NCI-H146 treated with DMSO at 0.1 percent for 48 hours (cell line): ENCODE data around the gene TPST1.
"Not testable (repeated sequence)": the region's sequence is repeated elsewhere in the genome, so short reads cannot be mapped to it uniquely, and the experiment has no call there.

Experiments used
- DNase-seq: peaks from one replicate; lab custom pipeline; 2025; ENCODE audit not compliant: unreplicated experiment; lab: John Stamatoyannopoulos, UW

The TPST1 gene

DNA sequence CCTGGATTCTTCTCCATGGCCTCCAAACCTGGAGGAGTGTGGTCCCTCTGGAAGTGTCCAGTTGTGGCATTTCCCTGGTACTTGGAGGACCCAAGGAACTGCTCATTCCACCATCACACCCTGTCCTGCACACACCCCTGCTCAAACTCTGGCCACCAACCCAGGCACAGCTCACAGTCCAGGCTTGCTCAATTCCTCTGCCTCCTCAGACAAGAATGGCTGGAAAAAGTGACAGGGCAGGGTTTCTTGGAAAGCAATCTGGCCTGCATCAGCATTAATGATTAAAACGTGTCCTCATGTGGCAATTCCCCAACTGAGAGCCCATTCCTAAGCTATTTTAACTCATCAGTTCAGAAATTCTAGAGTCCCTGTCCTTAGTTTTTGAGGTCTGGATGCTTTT lies 17.2 kb upstream of the TPST1 start:
- DNase-seq: no peak

DNA sequence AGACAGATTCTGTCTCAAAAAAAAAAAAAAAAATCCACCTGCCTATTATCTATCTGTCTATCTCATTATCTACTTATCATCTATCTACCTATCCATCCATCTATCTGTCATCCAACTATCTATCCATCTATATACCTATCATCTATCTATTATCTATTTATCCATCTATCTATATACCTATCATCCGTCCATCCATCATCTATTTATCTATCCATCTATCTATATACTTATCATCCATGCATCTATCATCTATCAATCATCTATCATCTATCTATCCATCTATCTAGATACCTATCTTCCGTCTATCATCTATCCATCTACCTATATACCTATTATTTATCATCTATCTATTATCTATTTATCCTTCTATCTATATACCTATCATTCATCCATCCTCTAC lies 16.5 kb upstream of the TPST1 start:
- no peak for DNase-seq

DNA sequence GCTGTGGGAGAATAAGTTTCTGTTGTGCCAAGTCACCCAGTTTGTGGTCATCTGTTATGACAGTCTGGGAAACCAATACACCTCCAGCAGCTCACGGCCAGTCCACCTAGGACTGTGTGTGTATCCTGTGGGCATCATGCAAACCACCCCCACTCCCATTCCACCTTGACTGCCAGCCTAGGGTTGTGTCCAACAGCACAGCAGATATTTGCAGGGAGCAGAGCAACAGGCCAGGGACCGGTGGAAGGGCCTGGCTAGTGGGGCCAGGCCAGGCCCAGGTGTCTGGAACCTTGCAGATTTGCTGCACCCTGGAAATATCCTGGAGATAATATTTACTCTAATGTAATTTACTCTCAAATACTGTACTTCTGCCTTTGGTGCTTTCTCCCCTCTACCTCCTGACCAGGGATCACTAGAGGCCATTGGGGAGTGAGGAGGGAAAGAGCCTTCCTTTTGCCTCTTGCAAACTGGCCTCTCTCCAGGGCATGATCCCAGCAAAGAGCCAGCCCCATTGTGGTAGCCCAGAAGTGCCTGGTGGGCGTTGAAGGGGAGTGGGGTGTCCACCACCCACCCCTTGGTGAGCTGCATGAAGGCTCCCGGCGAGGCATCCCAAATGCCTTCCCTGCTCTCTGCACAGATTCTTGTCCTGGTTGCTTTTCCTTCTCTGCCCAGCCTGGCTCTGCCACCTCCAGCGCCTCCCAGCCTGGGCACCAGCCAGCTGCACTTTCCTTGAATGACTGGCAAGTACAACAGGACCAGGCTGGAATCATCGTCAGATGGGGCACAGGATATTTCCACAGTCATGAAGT lies 15.2 kb upstream of the TPST1 start:
- DNase-seq: no peak

DNA sequence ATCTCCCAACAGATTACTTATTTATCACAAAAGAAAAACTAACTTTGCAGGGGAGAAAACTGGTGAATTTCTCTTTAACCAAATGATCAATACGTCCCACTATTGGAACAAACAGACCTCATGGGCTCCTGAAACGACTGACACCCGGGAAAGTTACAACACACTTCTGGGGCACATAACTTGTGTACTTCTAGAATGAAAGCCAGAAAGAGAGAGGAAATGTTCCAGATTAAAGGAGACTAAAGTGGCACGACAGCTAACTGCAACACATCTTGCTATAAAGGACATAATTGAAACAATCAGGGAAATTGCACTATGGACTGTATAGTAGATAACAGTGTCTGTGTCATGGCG lies 14.7 kb upstream of the TPST1 start:
- DNase-seq: no peak

DNA sequence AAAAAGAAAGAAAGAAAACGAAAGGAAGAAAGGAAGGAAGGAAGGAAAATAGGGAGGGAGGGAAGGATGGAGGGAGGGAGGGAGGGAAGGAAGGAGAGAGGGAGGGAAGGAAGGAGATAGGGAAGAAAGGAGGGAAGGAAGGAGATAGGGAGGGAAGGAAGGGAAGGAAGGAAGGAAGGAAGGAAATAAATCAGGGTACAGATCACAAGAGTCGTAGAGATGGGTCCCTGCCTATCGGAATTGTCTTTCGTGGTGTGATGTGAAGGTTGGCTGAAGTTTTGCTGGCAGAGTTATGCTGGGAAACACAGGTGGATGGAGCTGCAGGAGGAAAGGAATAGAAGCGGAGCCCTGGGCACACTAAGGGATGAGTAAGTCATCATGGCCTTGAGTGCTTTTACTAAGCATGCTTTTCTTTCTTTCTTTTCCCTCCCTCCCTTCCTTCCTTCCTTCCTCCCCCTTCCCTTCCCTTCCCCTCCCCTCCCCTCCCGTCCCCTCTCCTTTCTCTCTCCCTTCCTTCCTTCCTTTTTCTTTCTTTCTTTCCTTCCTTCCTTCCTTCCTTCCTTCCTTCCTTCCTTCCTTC lies 11.9 kb upstream of the TPST1 start:
- DNase-seq: no peak

DNA sequence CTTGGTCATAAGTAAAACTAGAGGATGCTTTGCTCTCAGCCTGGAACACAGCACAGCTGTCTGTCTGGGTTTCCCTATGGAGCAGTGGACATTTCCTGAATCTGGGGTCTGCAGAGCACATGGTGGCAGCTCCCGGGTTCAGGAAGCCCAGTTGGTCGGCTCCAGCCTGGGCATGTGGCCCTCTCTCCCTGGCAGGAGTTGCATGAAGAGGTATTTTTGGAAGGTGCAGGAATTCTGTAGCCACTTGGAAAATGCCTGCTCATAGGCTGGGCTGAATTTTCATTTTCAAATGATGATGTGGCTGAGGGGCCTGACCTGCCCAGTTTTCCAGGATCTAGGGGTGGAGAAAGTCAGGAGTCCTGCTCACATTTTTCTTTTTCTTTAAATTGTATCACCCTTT lies 6.7 kb upstream of the TPST1 start:
- DNase-seq: no peak

DNA sequence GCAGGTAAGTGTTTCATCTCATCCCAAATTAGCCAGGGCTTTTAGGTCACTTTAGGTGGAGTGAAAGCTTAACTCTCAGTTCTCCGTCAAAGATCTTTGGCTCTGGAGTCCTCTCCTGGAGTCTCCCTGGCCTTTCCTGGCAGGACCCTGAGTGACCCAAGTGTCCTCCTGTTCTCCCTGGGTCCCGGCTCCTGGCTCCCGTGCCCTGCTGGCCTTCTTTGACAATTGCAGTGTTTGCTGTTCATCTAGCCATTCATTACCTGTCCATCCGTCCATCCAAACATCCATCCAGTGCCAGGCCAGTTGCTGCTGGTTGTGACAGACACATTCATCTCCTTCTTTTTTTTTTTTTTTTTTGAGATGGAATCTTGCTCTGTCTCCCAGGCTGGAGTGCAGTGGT lies 6.2 kb upstream of the TPST1 start:
- no peak for DNase-seq

DNA sequence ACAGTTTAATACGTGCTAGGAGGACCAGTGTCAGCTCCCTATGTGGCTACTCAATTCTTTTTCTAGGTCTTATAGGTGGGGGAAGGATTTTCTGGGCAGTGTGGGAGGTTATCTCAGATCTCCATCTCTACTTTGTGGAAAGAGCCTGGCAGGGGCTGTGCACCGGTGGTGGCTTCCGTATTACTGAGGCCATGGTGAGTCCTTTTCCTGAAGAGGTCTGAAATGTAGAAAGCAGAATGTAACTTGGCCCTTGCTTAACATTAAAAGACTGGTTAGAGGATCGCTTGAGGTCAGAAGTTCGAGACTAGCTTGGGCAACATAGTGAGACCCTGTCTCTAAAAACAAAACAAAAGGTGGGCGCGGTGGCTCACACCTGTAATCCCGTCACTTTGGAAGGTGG lies 2.7 kb upstream of the TPST1 start:
- no peak for DNase-seq

DNA sequence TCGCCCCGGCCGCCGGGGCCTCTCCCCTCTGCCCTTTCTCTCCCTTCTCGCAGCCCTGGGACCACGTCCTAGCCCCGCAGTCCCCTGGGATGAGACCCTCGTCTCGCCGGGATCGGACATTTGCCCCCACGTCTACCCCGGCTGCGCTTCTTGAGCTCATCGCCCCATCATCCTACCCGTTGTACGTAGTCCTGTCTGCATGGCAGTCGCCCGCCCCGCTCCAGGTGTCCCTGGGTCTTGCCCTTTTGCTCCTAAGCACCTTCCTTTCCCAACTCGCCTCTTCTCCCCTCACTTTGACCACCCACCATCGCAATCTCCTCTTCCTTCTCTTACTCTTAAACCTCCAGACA lies 582 bp downstream of the TPST1 start:
- DNase-seq: no peak

DNA sequence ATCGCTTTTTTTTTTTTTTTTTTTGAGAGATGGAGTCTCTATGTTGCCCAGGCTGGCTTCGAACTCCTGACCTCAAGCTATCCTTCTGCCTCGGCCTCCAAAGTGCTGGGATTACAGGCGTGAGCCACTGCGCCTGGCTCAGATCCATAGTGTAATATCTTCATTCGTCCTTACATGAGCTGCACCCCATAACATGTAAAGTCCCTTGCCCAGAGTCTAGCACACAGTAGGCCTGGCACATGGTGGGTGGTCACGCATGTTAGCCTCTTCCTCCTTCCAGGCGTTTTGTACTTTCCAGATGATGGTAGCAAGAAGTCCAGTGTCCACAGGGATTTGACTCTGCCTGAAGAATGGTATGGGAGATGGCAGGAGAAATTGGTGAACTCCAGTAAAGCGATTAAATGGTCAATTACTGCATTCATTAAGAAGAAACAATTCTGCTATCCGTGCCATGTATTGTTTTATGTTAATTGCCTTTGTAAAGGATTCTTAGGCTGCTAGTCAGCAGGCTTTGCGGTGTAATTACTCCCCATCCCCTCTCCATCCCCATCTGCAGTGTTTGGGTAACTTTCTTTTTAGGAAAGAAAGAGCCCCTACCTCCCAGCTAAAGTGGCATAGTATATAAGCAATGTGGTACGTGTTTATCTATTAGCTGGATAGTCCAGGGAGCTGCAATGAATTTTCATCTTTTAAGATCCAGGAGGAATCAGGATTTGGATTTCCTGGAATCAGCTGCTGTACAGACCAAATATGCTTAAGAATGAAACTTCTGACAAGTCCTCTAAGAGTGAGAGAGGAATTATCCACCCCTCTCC lies 1.2 kb downstream of the TPST1 start:
- DNase-seq: no peak

DNA sequence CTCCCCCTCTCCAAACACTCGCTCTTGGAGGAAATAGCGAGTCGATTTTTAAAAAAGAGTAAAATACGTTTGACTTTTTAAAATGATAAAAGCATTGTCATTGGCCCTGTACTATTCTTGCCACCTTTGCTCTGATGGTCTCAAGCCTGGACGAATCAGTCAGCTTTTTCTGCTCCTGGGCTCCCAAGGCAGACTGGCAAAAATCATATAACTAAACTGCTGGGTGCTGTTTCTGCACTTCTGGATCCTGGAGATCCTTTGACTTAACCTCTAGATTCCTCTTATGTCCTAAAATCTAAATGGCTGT lies 1.8 kb downstream of the TPST1 start:
- no peak for DNase-seq

DNA sequence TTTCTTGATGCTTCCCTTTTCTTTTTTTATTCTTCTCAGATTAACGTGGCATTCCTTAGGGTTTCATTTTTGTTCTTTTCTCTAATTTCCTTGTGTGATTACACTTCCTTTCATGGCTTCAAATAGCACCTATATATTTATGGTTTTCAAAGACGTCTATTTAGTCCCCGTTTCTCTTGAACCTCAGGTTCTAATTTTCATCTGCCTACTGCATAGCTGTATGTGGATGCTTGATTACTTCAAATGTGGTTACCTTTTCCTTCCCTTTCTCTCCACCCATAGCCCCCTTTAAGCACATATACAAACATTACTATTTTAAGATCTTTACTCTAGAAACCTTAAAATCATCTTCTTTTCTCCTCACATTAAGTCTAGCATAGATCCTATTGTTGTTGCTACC lies 2.4 kb downstream of the TPST1 start:
- DNase-seq: no peak

DNA sequence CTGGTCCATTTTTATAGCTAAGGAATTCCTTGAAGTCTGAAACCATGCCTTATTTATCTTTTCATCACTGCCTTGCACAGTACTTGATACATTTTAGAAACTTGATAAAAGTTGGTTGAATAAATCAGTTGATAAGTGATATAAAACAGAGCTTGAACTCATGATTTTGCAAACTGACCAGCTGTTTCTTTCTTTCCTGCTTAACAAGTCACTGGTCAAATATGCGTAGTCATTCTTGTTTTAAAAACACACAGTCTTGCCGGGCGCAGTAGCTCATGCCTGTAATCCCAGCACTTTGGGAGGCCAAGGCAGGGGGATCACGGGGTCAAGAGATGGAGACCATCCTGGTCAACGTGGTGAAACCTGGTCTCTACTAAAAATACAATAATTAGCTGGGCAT lies 6.3 kb downstream of the TPST1 start:
- DNase-seq: no peak

DNA sequence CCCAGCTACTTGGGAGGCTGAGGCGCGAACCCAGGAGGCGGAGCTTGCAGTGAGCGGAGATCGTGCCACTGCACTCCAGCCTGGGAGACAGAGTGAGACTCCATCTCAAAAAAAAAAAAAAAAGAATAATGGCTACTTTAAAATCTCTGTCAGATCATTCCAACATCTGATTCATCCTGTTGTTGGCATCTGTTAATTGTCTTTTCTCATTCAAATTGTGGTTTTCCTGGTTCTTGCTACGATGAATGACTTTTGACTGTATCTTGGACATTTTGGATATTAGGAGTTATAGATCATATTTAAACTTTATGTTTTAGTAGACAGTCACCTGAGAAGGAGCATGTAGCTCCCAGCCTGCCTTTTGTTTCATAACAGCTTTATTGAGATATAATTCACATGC lies 8.5 kb downstream of the TPST1 start:
- DNase-seq: no peak

DNA sequence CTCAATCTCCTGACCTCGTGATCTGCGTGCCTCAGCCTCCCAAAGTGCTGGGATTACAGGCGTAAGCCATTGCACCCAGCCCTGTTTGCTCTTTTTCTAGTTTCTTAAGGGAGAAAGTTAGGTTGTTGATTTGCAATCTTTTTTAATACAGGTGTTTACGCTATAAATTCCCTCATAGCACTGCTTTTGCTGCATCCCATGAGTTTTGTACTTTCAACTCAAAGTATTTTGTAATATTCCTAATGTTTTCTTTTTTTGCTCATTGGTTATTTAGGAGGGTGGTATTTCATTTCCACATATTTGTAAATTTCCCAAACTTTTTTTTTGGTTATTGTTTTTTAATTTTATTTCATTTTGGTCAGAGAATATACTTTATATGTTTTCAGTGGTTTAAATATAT lies 11.6 kb downstream of the TPST1 start:
- DNase-seq: no peak

DNA sequence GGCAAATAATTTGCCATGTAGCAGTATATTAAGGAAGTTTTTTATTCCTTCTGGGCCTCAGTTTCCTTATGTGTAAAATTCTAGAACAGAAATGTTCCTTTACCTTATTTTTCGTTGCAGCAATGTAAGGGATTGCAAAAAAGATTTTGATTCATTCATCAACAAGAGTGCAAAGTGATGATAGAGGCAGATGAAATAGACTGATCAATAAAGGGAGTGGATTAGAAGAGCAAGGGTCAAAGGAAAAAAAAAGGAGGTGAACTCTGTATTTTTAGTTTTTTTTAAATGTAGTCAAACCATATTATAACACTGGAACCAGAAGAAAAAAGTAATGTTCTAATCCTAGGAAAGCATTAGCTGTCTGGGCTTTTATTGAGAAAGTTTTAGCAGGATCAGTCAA lies 14.7 kb downstream of the TPST1 start:
- DNase-seq: no peak

DNA sequence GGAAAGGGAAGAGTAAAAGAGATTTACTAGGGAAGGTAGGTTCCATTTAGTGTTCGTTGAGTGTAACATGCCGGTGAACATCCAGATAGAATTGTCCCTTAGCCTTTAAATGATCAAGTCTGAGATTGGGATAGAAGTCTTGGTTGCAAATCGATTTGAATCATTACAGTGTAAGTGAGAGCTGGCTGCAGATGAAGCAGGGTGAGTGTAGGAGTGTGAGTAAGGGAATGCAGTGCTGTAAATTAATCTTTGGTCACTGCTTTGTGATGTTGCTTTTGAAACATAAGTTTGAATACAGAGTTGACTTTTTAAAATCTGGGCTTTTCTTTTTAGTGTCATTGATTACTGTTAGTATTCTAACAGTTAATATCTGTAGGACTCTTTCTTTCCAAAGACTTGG lies 16.3 kb downstream of the TPST1 start:
- DNase-seq: no peak

DNA sequence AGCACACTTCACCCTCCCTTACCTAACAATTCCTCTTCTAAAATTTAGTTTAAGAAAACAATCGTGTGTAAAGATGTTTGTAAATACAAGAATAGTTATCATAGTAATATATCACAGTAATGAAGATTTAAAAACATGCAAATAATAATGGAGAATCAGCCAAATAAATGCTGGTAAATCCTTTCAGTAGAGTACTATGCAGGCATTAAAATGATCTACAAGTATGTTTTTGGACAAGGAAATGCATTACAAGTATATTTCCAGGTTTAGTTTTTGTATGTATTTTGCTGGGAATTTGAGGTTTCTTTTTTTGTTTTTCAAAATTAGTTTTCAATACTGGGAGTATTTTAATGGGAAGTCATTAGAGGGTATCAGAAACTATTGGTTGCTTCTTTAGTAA lies 22.7 kb downstream of the TPST1 start:
- DNase-seq: no peak

DNA sequence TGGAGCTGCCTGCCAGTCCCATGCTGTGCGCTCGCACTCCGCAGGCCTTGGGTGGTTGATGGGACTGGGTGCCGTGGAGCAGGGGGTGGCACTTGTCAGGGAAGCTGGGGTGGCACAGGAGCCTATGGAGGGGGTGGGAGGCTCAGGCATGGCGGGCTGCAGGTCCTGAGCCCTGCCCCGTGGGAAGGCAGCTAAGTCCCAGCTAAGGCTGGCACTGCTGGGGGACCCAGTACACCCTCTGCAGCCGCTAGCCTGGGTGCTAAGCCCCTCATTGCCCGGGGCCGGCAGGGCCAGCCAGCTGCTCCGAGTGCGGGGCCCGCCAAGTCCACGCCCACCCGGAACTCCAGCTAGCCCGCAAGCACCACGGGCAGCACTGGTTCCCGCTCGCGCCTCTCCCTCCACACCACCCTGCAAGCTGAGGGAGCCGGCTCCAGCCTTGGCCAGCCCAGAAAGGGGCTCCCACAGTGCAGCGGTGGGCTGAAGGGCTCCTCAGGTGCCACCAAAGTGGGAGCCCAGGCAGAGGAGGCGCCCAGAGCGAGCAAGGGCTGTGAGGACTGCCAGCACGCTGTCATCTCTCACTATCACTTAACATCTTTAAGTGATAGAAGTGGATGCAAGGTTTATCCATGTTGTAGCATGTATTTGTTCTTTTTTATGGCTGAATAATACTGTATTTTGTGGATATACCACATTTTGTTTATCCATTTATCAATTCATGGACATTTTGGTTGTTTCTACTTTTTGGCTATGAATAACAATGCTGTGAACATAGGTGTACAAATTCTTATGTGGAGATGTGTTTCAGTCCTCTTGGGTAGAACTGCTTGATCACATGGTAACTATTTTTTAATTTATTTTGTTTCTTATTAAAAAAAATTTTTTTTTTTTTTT lies 26.4 kb downstream of the TPST1 start:
- DNase-seq: not testable (repeated sequence)

DNA sequence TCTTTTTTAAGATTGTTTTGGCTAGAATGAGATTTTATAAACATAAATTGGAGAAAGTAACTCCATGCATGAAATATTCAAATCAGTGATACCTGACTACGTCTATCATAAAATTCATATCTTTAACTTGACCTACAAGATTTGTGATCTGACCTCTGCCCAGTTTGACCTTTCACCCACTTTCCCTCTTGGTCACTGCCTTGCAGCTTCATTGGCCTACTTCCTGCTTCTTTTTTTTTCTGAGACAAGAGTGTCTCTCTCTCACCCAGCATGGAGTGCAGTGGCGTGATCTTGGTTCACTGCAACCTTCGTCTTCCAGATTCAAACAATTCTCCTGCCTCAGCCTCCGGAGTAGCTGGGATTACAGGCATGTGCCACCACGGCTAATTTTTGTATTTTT lies 28.5 kb downstream of the TPST1 start:
- DNase-seq: no peak

DNA sequence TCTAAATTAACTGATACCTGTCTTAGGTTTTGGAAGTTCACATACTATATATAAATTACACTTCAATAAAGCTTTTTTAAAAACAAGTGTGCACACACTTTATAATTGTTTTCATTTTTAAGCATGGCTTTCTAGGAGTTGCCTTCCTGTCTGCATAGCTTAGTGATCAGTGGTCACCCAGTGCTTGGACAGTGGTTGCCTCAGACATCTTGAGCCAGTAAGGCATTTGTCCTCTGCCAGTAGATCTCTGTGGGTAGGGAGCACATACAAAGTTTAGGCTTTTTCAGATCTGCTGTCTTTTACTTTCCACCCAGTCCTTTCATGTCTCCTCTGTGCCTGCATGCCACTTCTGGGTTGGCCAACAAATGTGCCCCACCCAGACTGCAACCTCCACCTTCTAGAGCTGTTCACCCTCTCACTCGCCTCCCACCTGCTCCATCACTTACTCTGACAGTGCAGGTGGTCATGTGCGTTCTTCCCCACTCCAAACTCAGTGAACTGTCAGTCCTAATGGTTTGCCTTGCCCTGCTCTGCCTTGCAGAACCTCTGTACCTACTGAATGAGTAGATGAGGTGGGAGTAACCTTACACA lies 31.7 kb downstream of the TPST1 start:
- DNase-seq: no peak
